Erythroblast (primary cell): ENCODE measurements around the gene GDPD3.

Source experiments
- DNase-seq, 2 experiments: peaks; one replicate each; lab custom pipeline; 2025; lab: John Stamatoyannopoulos, UW
- GATA1 ChIP-seq: IDR thresholded peaks from 2 replicates; pipeline ENCODE4 v1.6.1; 2011; ENCODE audit warnings: low read depth, mild to moderate bottlenecking, control low read depth, low read length, moderate library complexity
- POLR2A ChIP-seq: IDR thresholded peaks from 2 replicates; pipeline ENCODE4 v1.6.1; 2011; ENCODE audit warnings: mild to moderate bottlenecking, low read length

GDPD3 gene, protein sequence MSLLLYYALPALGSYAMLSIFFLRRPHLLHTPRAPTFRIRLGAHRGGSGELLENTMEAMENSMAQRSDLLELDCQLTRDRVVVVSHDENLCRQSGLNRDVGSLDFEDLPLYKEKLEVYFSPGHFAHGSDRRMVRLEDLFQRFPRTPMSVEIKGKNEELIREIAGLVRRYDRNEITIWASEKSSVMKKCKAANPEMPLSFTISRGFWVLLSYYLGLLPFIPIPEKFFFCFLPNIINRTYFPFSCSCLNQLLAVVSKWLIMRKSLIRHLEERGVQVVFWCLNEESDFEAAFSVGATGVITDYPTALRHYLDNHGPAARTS

DNA sequence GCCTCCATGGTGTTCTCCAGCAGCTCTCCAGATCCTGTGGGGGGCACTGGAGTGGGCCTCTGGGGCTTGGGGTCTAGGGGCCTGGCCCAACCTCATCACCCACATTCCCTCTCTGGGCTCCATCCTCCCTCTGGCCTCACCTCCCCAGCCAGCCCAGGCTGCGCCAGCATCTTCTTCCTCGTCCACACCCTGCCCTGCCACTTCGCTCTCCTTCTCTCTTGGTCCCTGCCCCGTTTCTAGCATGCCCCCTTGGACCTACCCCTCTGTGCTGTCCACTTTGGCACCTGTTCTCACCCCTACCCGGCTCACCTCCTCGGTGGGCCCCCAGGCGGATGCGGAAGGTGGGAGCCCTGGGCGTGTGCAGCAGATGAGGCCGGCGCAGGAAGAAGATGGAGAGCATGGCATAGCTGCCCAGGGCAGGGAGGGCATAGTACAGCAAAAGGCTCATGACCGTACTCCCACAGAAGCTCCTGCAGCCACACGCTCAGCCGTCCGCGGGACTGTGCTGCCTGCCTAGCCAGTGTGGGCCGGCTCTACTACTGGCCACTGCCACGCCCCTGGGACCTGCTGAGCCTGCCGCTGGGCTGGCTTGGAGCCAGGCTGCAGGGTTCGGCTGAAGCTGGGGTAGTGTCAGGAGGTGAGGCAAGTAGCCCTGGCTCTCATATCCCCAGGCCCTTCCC lies at the start of gene GDPD3:
Gene GDPD3, minus strand, starts transcription at position 507 of the 680 bp plus-strand sequence. Its CDS starts 59 bp downstream, at position 448.
- DNase-seq = peak in 1 of 2 experiments; percentile 59
- no peak for TF ChIP-seq POLR2A
- no peak for TF ChIP-seq GATA1

GRCh38 chr16:30157214-30157613 lies 43.9 kb upstream of the GDPD3 start:
- DNase-seq = no peak
- TF ChIP-seq POLR2A = no peak

GRCh38 chr16:30155188-30155587 lies 41.9 kb upstream of the GDPD3 start:
- TF ChIP-seq GATA1 (no peak), POLR2A (no peak)

DNA sequence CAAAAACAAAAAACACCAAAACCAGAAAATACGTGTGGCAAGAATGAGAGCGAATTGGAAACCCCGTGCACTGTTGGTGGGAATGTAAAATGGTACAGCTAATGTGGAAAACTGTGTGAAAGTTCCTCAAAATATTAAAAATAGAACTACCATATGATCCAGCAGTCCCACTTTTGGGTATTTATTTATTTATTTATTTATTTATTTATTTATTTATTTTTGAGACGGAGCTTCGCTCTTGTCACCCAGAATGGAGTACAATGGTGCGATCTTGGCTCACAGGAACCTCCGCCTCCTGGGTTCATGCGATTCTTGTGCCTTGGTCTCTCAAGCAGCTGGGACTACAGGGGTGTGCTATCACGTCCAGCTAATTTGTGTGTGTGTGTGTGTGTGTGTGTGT lies 39.2 kb upstream of the GDPD3 start:
- TF ChIP-seq GATA1 = no peak
- TF ChIP-seq POLR2A = no peak
- DNase-seq = no peak

More at GRCh38 chr16:30155188-30155587, 41.9 kb upstream of the GDPD3 start:
- no peak for DNase-seq

DNA sequence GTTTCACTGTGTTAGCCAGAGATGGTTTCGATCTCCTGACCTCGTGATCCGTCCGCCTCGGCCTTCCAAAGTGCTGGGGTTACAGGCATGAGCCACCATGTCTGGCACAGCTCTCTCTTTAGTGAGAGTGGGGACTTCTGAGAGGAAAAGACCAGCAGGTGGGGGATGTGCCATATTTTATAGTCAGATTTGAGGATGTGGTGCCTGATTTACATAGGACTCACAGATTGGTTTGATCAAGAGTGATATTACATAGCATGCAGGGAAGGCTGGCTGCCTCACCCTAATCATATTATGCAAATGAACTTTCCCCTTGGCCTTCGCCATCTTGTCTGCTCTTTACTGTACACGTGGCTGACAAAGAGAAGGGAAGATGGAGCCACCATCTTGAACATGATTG lies 37.8 kb upstream of the GDPD3 start:
- DNase-seq = no peak
- TF ChIP-seq POLR2A (no peak), GATA1 (no peak)

DNA sequence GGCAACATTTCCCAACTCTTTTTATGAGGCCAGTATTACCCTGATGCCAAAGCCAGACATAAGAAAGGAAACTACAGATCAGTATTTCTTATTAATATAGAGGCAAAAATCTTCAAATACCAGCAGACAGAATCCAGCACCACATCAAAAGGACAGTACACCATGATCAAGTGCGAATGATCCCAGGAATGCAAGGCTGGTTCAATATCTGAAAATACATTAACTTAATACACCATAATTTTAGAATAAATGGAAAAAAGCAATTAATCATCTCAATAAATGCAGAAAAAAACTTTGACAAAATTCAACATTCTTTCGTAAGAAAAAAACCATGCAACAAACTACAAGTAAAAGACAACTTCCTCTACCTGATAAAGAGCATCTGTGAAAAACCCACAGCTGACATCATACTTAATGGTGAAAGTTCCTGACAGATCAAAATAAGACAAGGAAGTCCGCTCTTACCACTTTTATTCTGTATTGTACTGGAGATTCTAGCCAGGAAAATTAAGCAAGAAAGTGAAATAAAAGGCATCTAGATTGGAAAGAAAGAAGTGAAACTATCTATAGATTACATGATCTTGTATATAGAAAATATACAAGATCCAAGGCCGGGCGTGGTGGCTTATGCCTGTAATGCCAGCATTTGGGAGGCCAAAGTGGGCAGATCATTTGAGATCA lies 36.1 kb upstream of the GDPD3 start:
- TF ChIP-seq GATA1 (no peak), POLR2A (no peak)
- DNase-seq = no peak

DNA sequence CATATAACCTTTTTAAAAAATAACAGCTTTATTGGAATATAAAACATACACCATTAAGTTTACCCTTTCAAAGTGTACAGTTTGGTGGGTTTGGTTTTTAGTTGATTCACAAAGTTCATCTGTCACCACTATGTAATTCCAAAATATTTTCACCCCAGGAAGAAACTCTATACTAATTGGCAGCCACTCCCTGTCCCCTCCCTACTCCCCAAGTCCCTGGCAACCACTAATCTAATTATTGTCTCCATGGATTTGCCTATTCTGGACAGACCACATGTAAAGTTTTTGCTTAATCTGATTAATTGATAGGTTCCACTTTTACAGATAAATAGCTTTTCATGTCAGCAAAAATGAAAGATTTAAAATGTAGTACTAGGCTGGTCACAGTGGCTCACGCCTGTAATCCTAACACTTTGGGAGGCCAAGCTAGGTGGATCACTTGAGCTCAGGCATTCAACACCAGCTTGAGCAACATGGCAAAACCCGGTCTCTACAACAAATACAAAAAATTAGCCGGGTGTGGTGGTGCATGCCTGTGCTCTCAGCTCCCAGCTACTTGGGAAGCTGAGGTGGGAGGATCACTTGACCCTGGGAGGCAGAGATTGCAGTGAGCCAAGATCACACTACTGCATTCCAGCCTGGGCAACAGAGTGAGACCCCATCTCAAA lies 34.6 kb upstream of the GDPD3 start:
- no peak for TF ChIP-seq POLR2A
- no peak for TF ChIP-seq GATA1
- DNase-seq = no peak

- TF ChIP-seq POLR2A (no peak), GATA1 (no peak)
- DNase-seq = no peak
Observed at GRCh38 chr16:30145657-30146056, 32.3 kb upstream of the GDPD3 start.

- TF ChIP-seq GATA1 (no peak), POLR2A (no peak)
- DNase-seq = no peak
Observed at GRCh38 chr16:30144917-30145316, 31.6 kb upstream of the GDPD3 start.

DNA sequence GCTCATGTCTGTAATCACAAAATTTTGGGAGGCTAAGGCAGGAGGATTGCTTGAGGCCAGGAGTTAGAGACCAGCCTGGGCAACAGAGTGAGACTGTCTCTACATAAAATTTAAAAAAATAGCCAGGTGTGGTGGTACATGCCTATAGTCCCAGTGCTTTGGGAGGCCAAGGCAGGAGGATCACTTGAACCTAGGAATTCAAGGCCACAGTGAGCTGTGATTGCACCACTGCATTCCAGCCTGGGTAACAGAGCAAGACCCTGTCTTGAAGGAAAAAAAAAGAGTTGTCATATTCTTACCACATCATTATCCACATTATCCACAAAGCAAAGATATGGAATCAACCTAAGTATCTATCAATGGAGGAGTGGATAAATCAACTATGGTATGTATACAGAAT lies 30.7 kb upstream of the GDPD3 start:
- TF ChIP-seq GATA1 (no peak), POLR2A (no peak)
- no peak for DNase-seq

GRCh38 chr16:30143347-30143702 lies 30.0 kb upstream of the GDPD3 start:
- TF ChIP-seq GATA1 = no peak
- TF ChIP-seq POLR2A = no peak
- no peak for DNase-seq

- TF ChIP-seq POLR2A (no peak), GATA1 (no peak)
- peak; percentile 28 to 39 for DNase-seq
Observed at GRCh38 chr16:30142672-30143346, 29.5 kb upstream of the GDPD3 start.

DNA sequence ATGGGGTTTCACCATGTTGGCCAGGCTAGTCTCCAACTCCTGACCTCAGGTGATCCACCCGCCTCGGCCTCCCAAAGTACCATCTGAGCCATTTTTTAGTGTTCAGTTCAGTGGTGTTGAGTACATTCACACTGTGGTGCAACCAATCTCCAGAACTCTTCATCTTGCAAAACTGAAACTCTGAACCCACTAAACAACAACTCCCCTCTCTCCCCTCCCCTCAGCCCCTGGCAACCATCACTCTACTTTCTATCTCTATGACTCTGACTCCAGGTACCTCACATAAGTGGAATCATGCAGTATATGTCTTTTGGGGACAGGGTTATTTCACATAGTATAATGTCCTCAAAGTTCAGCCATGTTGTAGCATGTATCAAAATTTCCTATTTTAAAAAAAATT lies 28.4 kb upstream of the GDPD3 start:
- no peak for TF ChIP-seq POLR2A
- no peak for TF ChIP-seq GATA1
- DNase-seq = no peak
